H1 (cell line): ENCODE data around the gene MTCL3.

Experiments used
- ASH2L ChIP-seq: fragments of 200-600, 300-600 bp; sonication (generic); IDR thresholded peaks from one replicate; pipeline ENCODE4 v1.7.1; 2017; ENCODE audit warnings: low read length
- ATF3 ChIP-seq: IDR thresholded peaks from 2 replicates; pipeline ENCODE4 v1.6.1; 2011; ENCODE audit warnings: low read depth, mild to moderate bottlenecking, low read length; ENCODE audit not compliant: insufficient read depth
- BRCA1 ChIP-seq: IDR thresholded peaks from 2 replicates; pipeline ENCODE4 v1.6.1; 2012; ENCODE audit warnings: low read depth, low read length, improper control_type of control experiment
- CBX8 ChIP-seq: fragments of 300-800, 300-1000 bp; sonication (generic); IDR thresholded peaks from 2 replicates; pipeline ENCODE4 v1.7.1; 2016; ENCODE audit warnings: low read depth, low read length, borderline replicate concordance
- CHD2 ChIP-seq: IDR thresholded peaks from 2 replicates; pipeline ENCODE4 v1.6.1; 2012; ENCODE audit warnings: low read length, improper control_type of control experiment
- EGR1 ChIP-seq: IDR thresholded peaks from 2 replicates; pipeline ENCODE4 v1.6.1; 2011; ENCODE audit warnings: low read depth, low read length, borderline replicate concordance
- EP300 ChIP-seq, 2 experiments: IDR thresholded peaks; 1 replicate in 1 of 2; 2 replicates in 1 of 2; pipeline ENCODE4 v1.6.1; 2011 to 2012; ENCODE audit warnings: low read depth in 2 of 2, low read length in 2 of 2, mild to moderate bottlenecking in 2 of 2, borderline replicate concordance in 1 of 2, inconsistent platforms in 1 of 2, moderate library complexity in 1 of 2
- HDAC6 ChIP-seq: IDR thresholded peaks from one replicate; pipeline ENCODE4 v1.7.1; 2012; ENCODE audit warnings: low read depth, mild to moderate bottlenecking, inconsistent platforms, low read length, moderate library complexity
- JUND ChIP-seq: IDR thresholded peaks from 2 replicates; pipeline ENCODE4 v1.6.1; 2011; ENCODE audit warnings: mild to moderate bottlenecking, improper control_type of control experiment, low read length
- KDM4A ChIP-seq: IDR thresholded peaks from one replicate; pipeline ENCODE4 v1.7.1; 2012; ENCODE audit warnings: low read depth, mild to moderate bottlenecking, moderate library complexity, low read length, inconsistent platforms; ENCODE audit not compliant: severe bottlenecking
- NANOG ChIP-seq: IDR thresholded peaks from 2 replicates; pipeline ENCODE4 v1.6.1; 2011; ENCODE audit warnings: low read length, low read depth, mild to moderate bottlenecking, inconsistent platforms; ENCODE audit not compliant: insufficient read depth, poor library complexity, severe bottlenecking
- RBBP5 ChIP-seq: IDR thresholded peaks from 2 replicates; pipeline ENCODE4 v1.7.1; 2012; ENCODE audit warnings: low read depth, mild to moderate bottlenecking, inconsistent platforms, low read length, moderate library complexity, borderline replicate concordance
- RFX5 ChIP-seq: IDR thresholded peaks from 2 replicates; pipeline ENCODE4 v1.6.1; 2011; ENCODE audit warnings: low read depth, low read length, improper control_type of control experiment, borderline replicate concordance
- RNF2 ChIP-seq: fragments of 200-900, 300-1000 bp; sonication (generic); IDR thresholded peaks from 2 replicates; pipeline ENCODE4 v1.7.1; 2016; ENCODE audit warnings: borderline replicate concordance, low read depth, mild to moderate bottlenecking, antibody characterized with exemption, low read length; ENCODE audit not compliant: poor library complexity, severe bottlenecking; ENCODE audit errors: missing control alignments
- SAP30 ChIP-seq: fragments of 300-600 bp; sonication (generic); IDR thresholded peaks from 2 replicates; pipeline ENCODE4 v1.7.1; 2012; ENCODE audit warnings: low read length, moderate library complexity, mild to moderate bottlenecking, inconsistent platforms; ENCODE audit not compliant: insufficient read depth, insufficient replicate concordance
- SIN3A ChIP-seq, 2 experiments: IDR thresholded peaks in 1 of 2; conservative IDR thresholded peaks in 1 of 2; 2 replicates each; pipeline ENCODE4 v1.6.1; 2011 to 2012; ENCODE audit warnings: low read length in 2 of 2, improper control_type of control experiment in 1 of 2, low read depth in 1 of 2, mild to moderate bottlenecking in 1 of 2
- SIRT6 ChIP-seq: IDR thresholded peaks from one replicate; pipeline ENCODE4 v1.7.1; 2012; ENCODE audit warnings: low read length, inconsistent platforms
- SRF ChIP-seq: IDR thresholded peaks from 2 replicates; pipeline ENCODE4 v1.6.1; 2011; ENCODE audit warnings: mild to moderate bottlenecking, low read depth, low read length, moderate library complexity
- TAF1 ChIP-seq: IDR thresholded peaks from 2 replicates; pipeline ENCODE4 v1.6.1; 2011; ENCODE audit warnings: mild to moderate bottlenecking, low read depth, low read length
- YY1 ChIP-seq: IDR thresholded peaks from 2 replicates; pipeline ENCODE4 v1.6.1; 2011; ENCODE audit warnings: low read depth, mild to moderate bottlenecking, low read length
- TF ChIP-seq, protein P1 (sequence below): IDR thresholded peaks from 2 replicates; pipeline ENCODE4 v1.6.1; 2012; ENCODE audit warnings: inconsistent platforms

MTCL3 gene

GRCh38 chr6:127514773-127515227 is 4.3 kb downstream of the MTCL3 start (continued):
- no peak for TF ChIP-seq ATF3
- peak; percentile 36 for TF ChIP-seq RNF2
- no peak for TF ChIP-seq JUND
- TF ChIP-seq CHD2 = no peak
- no peak for TF ChIP-seq SIRT6
- TF ChIP-seq, protein P1, sequence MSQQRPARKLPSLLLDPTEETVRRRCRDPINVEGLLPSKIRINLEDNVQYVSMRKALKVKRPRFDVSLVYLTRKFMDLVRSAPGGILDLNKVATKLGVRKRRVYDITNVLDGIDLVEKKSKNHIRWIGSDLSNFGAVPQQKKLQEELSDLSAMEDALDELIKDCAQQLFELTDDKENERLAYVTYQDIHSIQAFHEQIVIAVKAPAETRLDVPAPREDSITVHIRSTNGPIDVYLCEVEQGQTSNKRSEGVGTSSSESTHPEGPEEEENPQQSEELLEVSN = 0 out of 2 replicates have a peak, but pooled peaks have one; percentile 9
- no peak for TF ChIP-seq EP300 (IDR thresholded peaks at IDR 0.05; ENCODE audit: borderline replicate concordance in 1 of 2, low read depth in 2 of 2, low read length in 2 of 2)
- no peak for TF ChIP-seq KDM4A
- peak; percentile 49 for TF ChIP-seq SAP30
- TF ChIP-seq CBX8 = no peak
- TF ChIP-seq EGR1 = peak; percentile 81; the same call in 1 of the 2 replicates
- peak in 1 of 2 experiments; percentile 71; a peak in 1 of 4 replicates for TF ChIP-seq SIN3A (conservative IDR thresholded peaks at IDR 0.05 in 1 of 2, IDR thresholded peaks at IDR 0.05 in 1 of 2; ENCODE audit: low read depth in 1 of 2, low read length in 2 of 2)
- TF ChIP-seq ASH2L = no peak
- TF ChIP-seq RBBP5 = no peak
- TF ChIP-seq HDAC6 = no peak
- TF ChIP-seq RFX5 = no peak
- no peak for TF ChIP-seq NANOG
- no peak for TF ChIP-seq BRCA1
- no peak for TF ChIP-seq TAF1
- no peak for TF ChIP-seq SRF
- peak; percentile 25; the same call in 1 of the 2 replicates for TF ChIP-seq YY1
